Spleen (tissue), 11 donors: ENCODE measurements around the gene CD300C. TPM values are rescaled to one million over a fixed set of nuclear protein-coding genes. Genes with fewer than 3 reads are reported as not detected.

Experiments
- DNase-seq: peaks from one replicate; pipeline ENCODE4 v3.0.0-alpha.2; 2020
- H3K27ac ChIP-seq, 8 donors: fragments of 200-600 bp; sonication (generic) in 7 of 8; 1 replicate in 4 of 8; 2 replicates in 4 of 8; pipeline versions ENCODE4 v1.5.0 to v1.8.0; 2016 to 2021; ENCODE audit warnings: inconsistent platforms in 4 of 8, mild to moderate bottlenecking in 4 of 8, moderate library complexity in 1 of 8
- H3K27me3 ChIP-seq, 7 donors: fragments of 200-600 bp; sonication (generic) in 6 of 7; replicated peaks in 1 of 7; 1 replicate in 4 of 7; 2 replicates in 3 of 7; pipeline versions ENCODE4 v1.5.0 to v1.8.0; 2016 to 2021; ENCODE audit warnings: inconsistent platforms in 3 of 7, mild to moderate bottlenecking in 1 of 7
- H3K36me3 ChIP-seq, 6 donors: fragments of 200-600 bp; sonication (generic) in 5 of 6; 1 replicate in 4 of 6; 2 replicates in 2 of 6; pipeline versions ENCODE4 v1.5.0 to v1.8.0; 2016 to 2021; ENCODE audit warnings: inconsistent platforms in 2 of 6
- H3K4me1 ChIP-seq, 6 donors: fragments of 200-600 bp; sonication (generic) in 5 of 6; 1 replicate in 3 of 6; 2 replicates in 3 of 6; pipeline versions ENCODE4 v1.5.0 to v1.8.0; 2016 to 2021; ENCODE audit warnings: inconsistent platforms in 3 of 6
- H3K4me3 ChIP-seq, 8 donors: fragments of 200-600 bp; sonication (generic) in 7 of 8; 1 replicate in 4 of 8; 2 replicates in 4 of 8; pipeline versions ENCODE4 v1.5.0 to v1.8.0; 2016 to 2021; ENCODE audit warnings: inconsistent platforms in 4 of 8, mild to moderate bottlenecking in 4 of 8, moderate library complexity in 2 of 8
- H3K9me3 ChIP-seq, 8 donors: fragments of 200-600 bp; sonication (generic) in 7 of 8; 1 replicate in 4 of 8; 2 replicates in 4 of 8; pipeline versions ENCODE4 v1.5.0 to v1.8.0; 2016 to 2021; ENCODE audit warnings: inconsistent platforms in 4 of 8
- CTCF ChIP-seq, 11 experiments: fragments of 200-600 bp in 7 of 11; fragments of 450-650 bp in 4 of 11; sonication (generic) in 4 of 11; IDR thresholded peaks in 8 of 11; conservative IDR thresholded peaks in 3 of 11; 1 replicate in 7 of 11; 2 replicates in 4 of 11; pipeline versions ENCODE4 v1.4.0 to v1.8.0; 2016 to 2021; ENCODE audit warnings: antibody characterized with exemption in 11 of 11, inconsistent platforms in 4 of 11, mild to moderate bottlenecking in 1 of 11
- POLR2A ChIP-seq, 3 donors: fragments of 450-650 bp; IDR thresholded peaks; one replicate each; pipeline ENCODE4 v1.5.1; 2017; ENCODE audit warnings: antibody characterized with exemption in 3 of 3, mild to moderate bottlenecking in 1 of 3
- POLR2AphosphoS5 ChIP-seq, 3 donors: sonication (generic); formaldehyde crosslinking; IDR thresholded peaks; one replicate each; pipeline ENCODE4 v1.5.1; 2017; ENCODE audit warnings: antibody characterized with exemption in 3 of 3
- WGBS, 5 donors: extraction: QIAGEN DNeasy Blood & Tissue Kit in 3 of 5; methylation state at CpG; one replicate each; pipeline versions ENCODE4 v1.1.5 to v1.1.7; 2013 to 2018; 5-methylcytosine and 5-hydroxymethylcytosine counted together
- intact Hi-C: fragments of 100-400 bp; cut with DNase I; formaldehyde crosslinking; loops from one replicate; pipeline ENCODE4 v1.15.0; 2023; ENCODE audit warnings: low total_unique reads
- polyA plus RNA-seq, 3 donors: library from polyadenylated mRNA; stranded (reverse); fragments of 200-250 nt; gene quantifications; one replicate each; pipeline ENCODE4 v1.2.1, GENCODE V29; 2013
- total RNA-seq, 7 donors: library from RNA; depleted of rRNA in 3 of 7; stranded (reverse); fragments of >200 nt in 3 of 7; fragmentation: NEBNext Ultra II Directional in 4 of 7; extraction: Animal tissue kit (Norgen Biotek cat#: 25700) in 4 of 7; gene quantifications; one replicate each; pipeline versions ENCODE4 v1.1.0 to v1.2.1, GENCODE V29; 2016 to 2021
- donor health status: healthy with polysubstance abuse.
- donor health status: DM: no; HTN: no; CAD: no; lungs with moderate emphysema.
- donor health status: DM: no; HTN: no; CAD: no.
- donor health status: Bipolar disorder and iron deficiency.
- donor health status: healthy.
- donor health status: DM: no; HTN: no; CAD: no.
- donor health status: DM: yes; HTN: yes; CAD: no.

The CD300C gene
- total and polyA plus RNA-seq, 10 donors: 0.96 to 10.3 (median 5.0) TPM

GRCh38 chr17:74528491-74529199 is 17.3 kb downstream of the CD300C start:
- peaks cover 0 to 33% (median 0%) of the 10 kb centered on the region in 7 donors for H3K27me3 ChIP-seq
- WGBS, 5 donors: 55 to 76% (median 63%) methylated on average over 8 of the region's 8 CpGs
- peaks cover 0 to 91% (median 24%) of the 10 kb centered on the region in 6 donors for H3K4me1 ChIP-seq
- DNase-seq: peak; percentile 67
- H3K36me3 ChIP-seq: no peaks in the 10 kb centered on the region
- H3K27ac ChIP-seq: peak overlapping the region in 7 of 8 donors; percentile 15 to 90 (median 82)
- peak in 1 of 11 experiments; percentile 31 for TF ChIP-seq CTCF (IDR thresholded peaks at IDR 0.05 in 8 of 11, conservative IDR thresholded peaks at IDR 0.05 in 3 of 11)
- TF ChIP-seq POLR2AphosphoS5 (IDR thresholded peaks at IDR 0.05): peak in 1 of 3 donors; percentile 71
- no peak for TF ChIP-seq POLR2A (IDR thresholded peaks at IDR 0.05)
- intact Hi-C loops: no loop called here
- H3K9me3 ChIP-seq: no peaks in the 10 kb centered on the region
- peak overlapping the region in 1 of 8 donors; percentile 37 for H3K4me3 ChIP-seq

GRCh38 chr17:74527756-74528155 is 18.2 kb downstream of the CD300C start:
- Histone ChIP-seq H3K4me1 (peaks cover 0 to 88% (median 20%) of the 10 kb centered on the region in 6 donors), H3K36me3 (no peaks in the 10 kb centered on the region), H3K27me3 (peaks cover 0 to 27% (median 0%) of the 10 kb centered on the region in 7 donors), H3K27ac (peak overlapping the region in 6 of 8 donors; percentile 74 to 90 (median 82)), H3K4me3 (peak overlapping the region in 1 of 8 donors; percentile 29), H3K9me3 (peaks cover 0 to 6% (median 0%) of the 10 kb centered on the region in 8 donors)
- intact Hi-C loops: no loop called here
- WGBS, 5 donors: 85 to 93% (median 88%) methylated on average over 8 of the region's 8 CpGs
- DNase-seq: peak; percentile 67
- no peak for TF ChIP-seq POLR2AphosphoS5 (IDR thresholded peaks at IDR 0.05)
- TF ChIP-seq POLR2A (IDR thresholded peaks at IDR 0.05): no peak
- no peak for TF ChIP-seq CTCF (IDR thresholded peaks at IDR 0.05 in 8 of 11, conservative IDR thresholded peaks at IDR 0.05 in 3 of 11)

- Histone ChIP-seq H3K9me3 (peaks cover 0 to 6% (median 0%) of the 10 kb centered on the region in 8 donors), H3K27ac (peak overlapping the region in 6 of 8 donors; percentile 74 to 90 (median 82)), H3K36me3 (no peaks in the 10 kb centered on the region), H3K4me3 (peak overlapping the region in 1 of 8 donors; percentile 29), H3K27me3 (peaks cover 0 to 21% (median 0%) of the 10 kb centered on the region in 7 donors), H3K4me1 (peaks cover 0 to 88% (median 18%) of the 10 kb centered on the region in 6 donors)
- intact Hi-C loops: no loop called here
- TF ChIP-seq CTCF (IDR thresholded peaks at IDR 0.05 in 8 of 11, conservative IDR thresholded peaks at IDR 0.05 in 3 of 11) (no peak), POLR2A (IDR thresholded peaks at IDR 0.05) (no peak), POLR2AphosphoS5 (IDR thresholded peaks at IDR 0.05) (no peak)
- 81 to 96% (median 84%) methylated on average over 5 of the region's 5 CpGs for WGBS, 5 donors
- DNase-seq: no peak
These were observed 18.8 kb downstream of the CD300C start for GRCh38 chr17:74527081-74527480.

- Histone ChIP-seq H3K4me3 (peak overlapping the region in 1 of 8 donors; percentile 29), H3K4me1 (peaks cover 0 to 88% (median 18%) of the 10 kb centered on the region in 6 donors), H3K9me3 (peaks cover 0 to 6% (median 0%) of the 10 kb centered on the region in 8 donors), H3K36me3 (no peaks in the 10 kb centered on the region), H3K27me3 (peaks cover 0 to 21% (median 0%) of the 10 kb centered on the region in 7 donors), H3K27ac (peak overlapping the region in 6 of 8 donors; percentile 74 to 90 (median 82))
- no peak for TF ChIP-seq CTCF (IDR thresholded peaks at IDR 0.05 in 8 of 11, conservative IDR thresholded peaks at IDR 0.05 in 3 of 11)
- TF ChIP-seq POLR2A (IDR thresholded peaks at IDR 0.05): no peak
- TF ChIP-seq POLR2AphosphoS5 (IDR thresholded peaks at IDR 0.05): no peak
- 54 to 80% (median 61%) methylated on average over 3 of the region's 3 CpGs for WGBS, 5 donors
- intact Hi-C loops: no loop called here
- no peak for DNase-seq
These were observed 19.2 kb downstream of the CD300C start for GRCh38 chr17:74526681-74527080.
